ENCODE measurements around the gene KRTAP2-1. TPM values are rescaled to one million over a fixed set of nuclear protein-coding genes. Genes with fewer than 3 reads are reported as not detected.
A peak's percentile ranks its signal among the peaks of the same experiment; 100 is the strongest.

KRTAP2-1 gene
- total and polyA plus RNA-seq, 2 of the 13 experiments (the other 11 are each of a cell fraction or from before 2014, with no cell fraction given), result not detected

GRCh38 chr17:41009301-41009760 is 37.8 kb downstream of the KRTAP2-1 start (continued):
- TF ChIP-seq CBX1 (IDR thresholded peaks at IDR 0.05; ENCODE audit: low read depth) (no peak), TFDP2 (CRISPR knock-in tag; IDR thresholded peaks at IDR 0.05) (no peak), U2AF1 (optimal IDR thresholded peaks at IDR 0.05; ENCODE audit: low read depth, low read length) (no peak), SMARCC2 (IDR thresholded peaks at IDR 0.05) (peak; percentile 78; the same call in 1 of the 2 replicates), ZNF343 (CRISPR knock-in tag; IDR thresholded peaks at IDR 0.05) (no peak), MLLT10 (CRISPR knock-in tag; IDR thresholded peaks at IDR 0.05) (no peak), CBX2 (IDR thresholded peaks at IDR 0.05; ENCODE audit: low read depth, low read length) (no peak), CBX2 (CRISPR knock-in tag; IDR thresholded peaks at IDR 0.05; ENCODE audit: low read depth) (no peak), ATF4 (CRISPR knock-in tag; IDR thresholded peaks at IDR 0.05) (no peak), IRF9 (CRISPR knock-in tag; IDR thresholded peaks at IDR 0.05; ENCODE audit: borderline replicate concordance) (no peak), HINFP (CRISPR knock-in tag; IDR thresholded peaks at IDR 0.05; ENCODE audit: low read depth) (no peak), ZNF562 (CRISPR knock-in tag; IDR thresholded peaks at IDR 0.05; ENCODE audit: borderline replicate concordance) (no peak), KLF13 (CRISPR knock-in tag; IDR thresholded peaks at IDR 0.05) (no peak), CERS6 (CRISPR knock-in tag; IDR thresholded peaks at IDR 0.05) (no peak), ZNF75D (CRISPR knock-in tag; IDR thresholded peaks at IDR 0.05; ENCODE audit: borderline replicate concordance) (no peak), ZNF256 (CRISPR knock-in tag; conservative IDR thresholded peaks at IDR 0.05) (no peak), TAF1 (CRISPR knock-in tag; IDR thresholded peaks at IDR 0.05) (no peak), PAWR (CRISPR knock-in tag; IDR thresholded peaks at IDR 0.05; ENCODE audit: borderline replicate concordance) (no peak), SNRNP70 (IDR thresholded peaks at IDR 0.05; ENCODE audit: low read depth, low read length) (no peak), MAX (IDR thresholded peaks at IDR 0.05) (no peak), ZBTB26 (CRISPR knock-in tag; IDR thresholded peaks at IDR 0.05; ENCODE audit: borderline replicate concordance) (no peak), ELF1 (CRISPR knock-in tag; IDR thresholded peaks at IDR 0.05) (no peak), DBP (CRISPR knock-in tag; IDR thresholded peaks at IDR 0.05; ENCODE audit: not compliant biosample characterization) (no peak), ZSCAN9 (CRISPR knock-in tag; IDR thresholded peaks at IDR 0.05; ENCODE audit: borderline replicate concordance) (peak; percentile 53; the same call in 1 of the 2 replicates)

Measured in HepG2 (cell line).